Caki2 (cell line): Measurements from ENCODE around the gene YIPF1. TPM values are rescaled to one million over a fixed set of nuclear protein-coding genes. Genes with fewer than 3 reads are reported as not detected.
"Not testable (repeated sequence)": the region's sequence is repeated elsewhere in the genome, so short reads cannot be mapped to it uniquely, and the experiment has no call there.

Experiments
- DNase-seq: peaks from one replicate; pipeline ENCODE4 v3.0.0-alpha.2; 2015; ENCODE audit warnings: low read depth
- in situ Hi-C: cut with HindIII; loops from 2 replicates; pipeline ENCODE4 v1.10.0; 2016; ENCODE audit warnings: low sequenced_read_pairs, low pct_unique_long_range_greater_than_20kb, mixed read lengths
- total RNA-seq: library from RNA; depleted of rRNA; stranded (reverse); fragments of >200 nt; shearing (Covaris generic); gene quantifications from 2 replicates; pipeline ENCODE4 v1.2.3, GENCODE V29; 2014; ENCODE audit warnings: low replicate concordance

YIPF1 gene
- total RNA-seq, 1 experiment from 2014 or later: 32.4 TPM

- in situ Hi-C loops: no loop called here
These were observed 28.6 kb downstream of the YIPF1 start for GRCh38 chr1:53860967-53861411.

GRCh38 chr1:53851571-53852285, 37.9 kb downstream of the YIPF1 start:
- no peak for DNase-seq
- in situ Hi-C loops: no loop called here

More at GRCh38 chr1:53860967-53861411, 28.6 kb downstream of the YIPF1 start:
- peak; percentile 46 for DNase-seq

- no peak for DNase-seq
- in situ Hi-C loops: no loop called here
These were observed 39.4 kb downstream of the YIPF1 start for GRCh38 chr1:53850082-53850673.

- DNase-seq: no peak
- in situ Hi-C loops: no loop called here
These were observed 41.6 kb downstream of the YIPF1 start for GRCh38 chr1:53847980-53848379.

GRCh38 chr1:53842347-53842746, 47.2 kb downstream of the YIPF1 start:
- in situ Hi-C loops: no loop called here
- DNase-seq: no peak

- in situ Hi-C loops: no loop called here
- DNase-seq: no peak
These were observed 51.0 kb downstream of the YIPF1 start for GRCh38 chr1:53838654-53838974.

GRCh38 chr1:53837924-53838653, 51.5 kb downstream of the YIPF1 start, which contains the start of gene NDC1:
Gene NDC1, minus strand, starts transcription at chr1:53838296. Its CDS starts 35 bp downstream, at chr1:53838261.
- in situ Hi-C loops: no loop called here

GRCh38 chr1:53837646-53837923, 52.0 kb downstream of the YIPF1 start:
- DNase-seq: no peak
- in situ Hi-C loops: no loop called here

More at GRCh38 chr1:53837924-53838653, 51.5 kb downstream of the YIPF1 start, which contains the start of gene NDC1:
- peak; percentile 96 for DNase-seq

- DNase-seq: peak; percentile 7
- in situ Hi-C loops: no loop called here
These were observed 54.1 kb downstream of the YIPF1 start for GRCh38 chr1:53835491-53835890.

- DNase-seq: no peak
- in situ Hi-C loops: no loop called here
These were observed 54.8 kb downstream of the YIPF1 start for GRCh38 chr1:53834776-53835175.

GRCh38 chr1:53833393-53833792, 56.2 kb downstream of the YIPF1 start:
- in situ Hi-C loops: no loop called here
- DNase-seq: no peak

- in situ Hi-C loops: no loop called here
- DNase-seq: no peak
These were observed 63.2 kb downstream of the YIPF1 start for GRCh38 chr1:53826367-53826766.

- in situ Hi-C loops: no loop called here
- no peak for DNase-seq
These were observed 64.3 kb downstream of the YIPF1 start for GRCh38 chr1:53825306-53825705.

- no peak for DNase-seq
- in situ Hi-C loops: no loop called here
These were observed 66.7 kb downstream of the YIPF1 start for GRCh38 chr1:53822931-53823330.

- DNase-seq: no peak
- in situ Hi-C loops: no loop called here
These were observed 68.2 kb downstream of the YIPF1 start for GRCh38 chr1:53821380-53821779.

- in situ Hi-C loops: no loop called here
- no peak for DNase-seq
These were observed 70.2 kb downstream of the YIPF1 start for GRCh38 chr1:53819387-53819786.

GRCh38 chr1:53816584-53816983, 73.0 kb downstream of the YIPF1 start:
- in situ Hi-C loops, DNase-seq: not testable (repeated sequence)

GRCh38 chr1:53815484-53815883, 74.1 kb downstream of the YIPF1 start:
- DNase-seq, in situ Hi-C loops: not testable (repeated sequence)

- in situ Hi-C loops: no loop called here
- DNase-seq: peak; percentile 23
These were observed 78.2 kb downstream of the YIPF1 start for GRCh38 chr1:53811414-53811851.
